Stimulated activated CD4-positive, alpha-beta T cell treated with anti-CD3 and anti-CD28 coated beads, Interleukin-15, amount 100 ng/mL, for 48 hours (primary cell): ENCODE data around the gene GPATCH3.

ENCODE experiments used
- DNase-seq, 2 donors: peaks; one replicate each; pipeline ENCODE4 v3.0.0-alpha.2; 2020; ENCODE audit warnings: low read depth in 2 of 2

The GPATCH3 gene

DNA sequence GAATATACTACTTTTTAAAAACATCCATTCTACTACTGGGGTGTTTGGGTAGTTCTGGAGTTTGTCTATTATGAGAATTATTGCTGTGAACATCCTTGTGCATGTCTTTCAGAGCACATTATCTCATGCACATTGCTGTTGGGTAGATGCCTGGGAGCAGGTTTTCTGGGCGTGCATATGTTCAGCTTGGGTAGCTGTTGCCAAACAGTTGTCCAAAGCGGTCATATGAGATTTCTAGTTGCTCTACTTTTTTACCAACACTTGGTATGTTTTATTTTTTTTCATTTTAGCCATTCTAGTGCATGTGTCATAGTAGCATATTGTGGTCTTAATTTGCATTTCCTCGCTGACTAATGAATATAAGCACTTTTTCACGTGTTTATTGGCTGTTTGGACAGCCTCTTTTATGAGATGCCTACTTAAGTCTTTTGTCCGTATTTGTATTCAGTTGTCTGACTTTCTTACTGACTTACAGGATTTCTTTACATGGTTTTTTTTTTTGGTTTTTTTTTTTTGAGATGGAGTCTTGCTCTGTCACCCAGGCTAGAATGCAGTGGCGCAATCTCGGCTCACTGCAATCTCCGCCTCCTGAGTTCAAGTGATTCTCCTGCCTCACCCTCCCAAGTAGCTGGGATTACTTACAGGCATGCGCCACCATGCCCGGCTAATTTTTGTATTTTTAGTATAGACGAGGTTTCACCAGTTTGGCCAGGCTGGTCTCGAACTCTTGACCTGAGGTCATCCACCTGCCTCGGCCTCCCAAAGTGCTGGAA, 55.7 kb downstream of the GPATCH3 start:
- no peak for DNase-seq
